HG03103 (cell line): ENCODE measurements around the gene PLCD1.

ENCODE experiments used
- ATAC-seq: cut with Tn5 transposase; IDR thresholded peaks from one replicate; pipeline ENCODE4 v1.9.1; 2021; ENCODE audit warnings: low read depth; ENCODE audit not compliant: unreplicated experiment

The PLCD1 gene

DNA sequence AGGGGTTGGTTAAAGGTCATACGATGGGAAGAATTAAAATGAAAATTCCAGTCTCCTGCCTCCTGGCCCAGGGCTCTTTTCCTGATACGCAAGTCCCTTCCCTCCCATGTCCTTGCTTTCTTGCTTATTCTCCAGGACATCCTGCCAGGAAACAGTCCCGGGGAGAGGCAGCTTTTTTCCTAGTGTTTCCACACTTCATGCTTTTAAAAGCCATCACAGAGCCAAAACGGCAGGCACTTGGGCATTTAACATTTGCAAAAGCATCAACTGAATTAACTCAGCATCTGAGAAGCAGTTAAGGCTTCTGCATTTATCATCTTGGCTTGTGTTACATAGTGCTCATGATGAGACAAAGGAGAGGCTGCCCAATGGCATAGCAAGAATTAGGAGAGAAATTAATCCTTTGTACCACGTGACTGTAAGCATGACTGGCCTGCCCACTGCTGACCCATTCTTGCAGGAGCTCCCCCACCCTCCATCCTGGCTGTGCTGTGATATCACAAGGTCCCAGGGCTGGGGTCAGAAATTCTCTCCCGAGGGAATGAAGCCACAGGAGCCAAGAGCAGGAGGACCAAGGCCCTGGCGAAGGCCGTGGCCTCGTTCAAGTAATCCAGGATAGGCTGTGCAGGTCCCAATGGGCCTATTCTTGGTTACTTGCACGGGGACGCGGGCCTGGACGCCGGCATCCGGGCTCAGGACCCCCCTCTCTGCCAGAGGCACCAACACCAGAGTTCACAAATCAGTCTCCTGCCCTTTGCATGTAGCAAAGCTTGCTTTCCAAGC lies 60.4 kb downstream of the PLCD1 start:
- ATAC-seq, result no peak

DNA sequence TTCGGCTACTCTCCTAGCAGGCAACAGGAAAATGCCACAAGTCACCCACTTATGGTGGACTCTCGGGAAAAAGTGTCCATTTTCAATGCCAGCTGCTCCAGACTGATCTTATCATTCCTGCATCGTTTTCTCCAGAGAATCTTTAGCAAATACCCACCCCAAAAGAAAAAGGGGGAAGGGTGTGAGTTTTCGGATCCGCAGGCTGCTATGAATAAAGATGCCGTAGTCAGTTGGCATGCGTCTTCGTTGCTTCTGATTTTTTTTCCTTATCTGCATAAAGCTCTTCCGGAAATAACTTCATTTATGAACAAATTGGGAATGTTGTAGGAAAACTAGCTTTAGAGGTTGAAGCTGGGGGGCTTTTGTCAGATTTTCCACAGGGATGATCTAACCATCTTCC lies 61.2 kb downstream of the PLCD1 start:
- ATAC-seq, result no peak

DNA sequence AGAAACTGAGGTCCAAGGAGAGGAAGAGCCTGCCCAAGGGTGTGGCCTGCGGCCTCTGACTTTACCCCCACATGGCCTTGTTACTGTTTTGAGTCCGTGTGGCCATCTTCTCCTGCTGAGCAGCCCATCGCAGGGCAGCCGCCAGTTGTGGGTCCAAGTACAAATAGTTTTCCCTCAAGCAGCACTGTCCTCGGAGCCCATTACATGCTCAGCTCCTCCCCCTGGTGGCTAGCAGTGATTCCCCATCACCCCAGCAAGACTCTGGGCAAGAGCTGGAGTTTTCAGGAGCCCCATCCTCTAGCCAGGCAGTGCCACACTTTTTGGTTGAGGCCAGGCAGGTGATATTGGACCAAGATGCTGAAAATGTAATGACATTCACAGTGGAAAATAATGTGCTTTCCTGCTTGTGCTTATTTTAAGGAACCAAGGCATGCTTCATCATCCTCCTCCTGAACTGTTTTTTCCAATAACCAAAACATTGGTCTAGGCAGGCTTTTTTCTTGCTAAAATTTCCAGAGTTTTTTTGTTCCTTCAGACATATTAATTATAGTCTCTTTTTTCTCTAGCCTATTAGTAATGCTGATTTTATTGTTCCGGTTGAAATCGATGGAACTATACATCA lies 62.1 kb downstream of the PLCD1 start:
- peak; percentile 71 for ATAC-seq

DNA sequence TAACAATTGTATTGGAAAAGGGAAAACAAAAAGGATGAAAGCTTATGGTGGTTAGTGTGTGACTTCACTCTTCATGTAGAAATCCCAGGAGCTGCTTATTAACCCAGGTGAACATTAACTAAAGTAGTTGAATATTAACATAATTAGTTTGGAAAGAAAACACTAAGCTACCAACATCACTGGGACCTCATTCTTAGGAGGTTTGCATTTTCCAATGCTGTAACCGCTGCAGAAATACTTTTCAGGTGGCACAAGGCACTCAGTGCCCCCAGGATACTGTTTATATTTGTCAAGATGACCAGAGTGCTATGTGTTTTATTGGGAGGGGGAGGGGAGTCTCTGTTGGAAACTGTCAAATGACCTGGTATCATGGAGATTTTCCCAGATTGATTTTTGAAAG lies 64.7 kb downstream of the PLCD1 start:
- no peak for ATAC-seq

DNA sequence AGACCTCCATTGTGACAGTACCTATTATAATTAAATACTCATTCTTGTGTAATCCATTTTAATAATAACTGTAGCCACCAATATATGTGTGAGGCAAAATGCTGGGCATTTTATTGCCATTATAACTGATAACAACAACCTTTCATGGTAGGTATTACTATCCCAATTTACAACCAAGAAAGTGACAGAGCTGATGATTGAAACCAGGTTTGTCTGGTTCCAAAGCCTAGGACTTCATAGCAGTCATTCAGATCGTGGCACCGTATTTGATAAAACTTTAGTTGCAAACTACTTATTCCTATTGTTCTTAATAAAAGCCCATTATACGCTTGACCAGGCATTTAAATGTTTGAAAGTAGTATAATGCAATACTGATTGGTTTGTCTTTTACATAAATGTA lies 65.3 kb downstream of the PLCD1 start:
- ATAC-seq, result no peak

DNA sequence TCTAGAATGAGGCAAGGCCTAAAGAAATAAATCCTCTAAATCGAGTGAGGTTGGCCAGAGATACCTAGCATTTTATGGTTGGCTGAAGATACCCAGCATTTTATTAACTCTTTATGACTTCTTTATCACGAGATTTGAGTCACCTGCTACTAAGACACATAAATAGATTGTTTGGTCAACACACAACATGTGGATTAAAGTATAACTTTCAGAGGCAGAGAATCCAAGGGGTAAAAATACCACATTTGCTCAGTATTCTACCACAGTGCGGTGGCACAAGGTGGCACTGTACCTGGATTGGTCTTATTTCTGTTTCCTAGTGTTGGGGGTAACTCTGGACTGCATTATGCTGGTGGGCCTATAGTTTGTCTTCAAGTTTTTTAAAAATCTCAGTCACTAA lies 65.8 kb downstream of the PLCD1 start:
- ATAC-seq, result no peak

DNA sequence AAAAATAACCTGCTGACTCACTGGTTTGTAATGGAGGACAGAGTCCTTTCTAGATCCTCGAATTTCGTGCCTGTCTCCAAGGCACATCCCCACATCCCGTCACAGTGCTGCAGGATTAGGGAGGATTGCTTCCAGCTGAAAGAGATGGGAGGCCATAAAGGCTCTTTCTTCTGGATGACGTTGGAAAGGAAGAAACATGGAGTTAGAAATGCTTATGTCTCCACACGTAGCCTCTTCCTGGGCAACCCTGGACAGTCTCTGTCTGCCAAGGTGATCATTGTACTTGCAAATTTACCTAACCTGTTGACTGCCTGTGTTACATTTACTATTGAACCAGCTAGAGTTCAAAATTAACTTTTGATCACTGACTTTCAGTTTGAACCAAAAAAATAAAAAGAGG lies 66.4 kb downstream of the PLCD1 start:
- no peak for ATAC-seq

DNA sequence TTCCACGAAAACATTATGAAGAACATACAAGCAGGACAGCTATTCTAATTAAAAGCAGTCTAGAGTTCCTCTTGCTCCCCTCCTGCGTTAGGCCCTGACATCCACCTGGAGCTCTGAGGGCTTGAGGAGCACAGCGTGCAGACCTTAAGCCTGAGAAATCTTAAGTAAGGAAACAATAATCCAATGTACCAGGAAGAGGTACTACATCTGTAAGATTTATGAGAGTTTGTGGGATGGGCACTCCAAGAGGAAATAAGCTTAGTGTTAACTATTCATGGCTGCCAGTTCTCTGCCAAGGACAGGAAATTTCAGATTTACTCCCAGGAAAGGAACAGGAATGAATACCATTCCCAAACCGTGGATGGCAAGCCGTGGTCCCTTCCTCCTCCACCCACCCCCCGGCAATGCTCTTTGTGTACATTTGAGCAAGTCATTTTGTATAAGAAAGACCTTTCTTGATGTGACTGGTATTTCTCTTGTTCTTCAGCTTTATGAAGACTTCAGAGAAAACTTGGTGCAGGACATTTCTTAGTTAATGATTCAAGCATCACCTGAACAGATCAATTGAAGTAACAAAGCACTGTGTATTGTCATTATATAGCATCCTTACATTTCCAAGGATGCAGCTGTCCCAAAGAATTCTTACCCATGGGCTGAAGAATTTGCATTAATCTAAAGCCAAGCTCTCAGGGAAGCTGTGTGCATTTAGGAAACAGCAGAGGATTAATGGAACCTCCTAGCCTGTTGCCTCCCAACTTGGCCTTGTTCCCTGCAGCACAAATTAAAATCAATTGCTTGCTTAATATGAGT lies 67.6 kb downstream of the PLCD1 start:
- no peak for ATAC-seq

DNA sequence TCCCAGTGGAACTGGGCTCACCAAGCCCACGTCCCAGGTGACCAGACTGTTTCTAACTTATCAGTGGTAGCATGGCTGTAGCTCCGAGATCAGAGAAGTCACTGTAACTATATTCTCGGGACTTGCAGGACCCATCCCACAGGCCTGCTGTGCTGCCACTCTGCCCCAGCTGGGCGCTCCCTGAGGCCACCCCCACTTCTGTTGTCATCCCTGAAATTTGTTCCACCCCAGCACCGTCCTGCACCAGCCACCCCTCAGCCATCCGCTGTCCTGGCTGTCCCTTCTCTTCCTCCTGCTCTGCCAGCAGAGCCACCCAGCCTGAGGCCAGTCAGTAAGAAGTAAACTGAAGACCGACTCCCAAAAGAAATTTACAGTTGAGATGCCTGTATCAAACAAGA lies 71.9 kb downstream of the PLCD1 start:
- no peak for ATAC-seq
